ENCODE data around the gene DGAT2. TPM values are rescaled to one million over a fixed set of nuclear protein-coding genes. Genes with fewer than 3 reads are reported as not detected.

The DGAT2 gene
- total RNA-seq, 1 donor from 2014 or later: 2.6 TPM

GRCh38 chr11:75771646-75772410, 3.2 kb downstream of the DGAT2 start:
- no peaks in the 10 kb centered on the region for H3K27me3 ChIP-seq (ENCODE audit: control insufficient read depth, insufficient read depth, low read length)
- no peaks in the 10 kb centered on the region for H3K36me3 ChIP-seq (ENCODE audit: control insufficient read depth, insufficient read depth, low read length)
- no peak overlapping the region for H3K4me3 ChIP-seq (ENCODE audit: low read depth, low read length)
- TF ChIP-seq CTCF (IDR thresholded peaks at IDR 0.05; ENCODE audit: insufficient read depth, low read length, severe bottlenecking): no peak
- DNase-seq (ENCODE audit: low read depth) (peak; percentile 93), FAIRE-seq (no peak)

DNA sequence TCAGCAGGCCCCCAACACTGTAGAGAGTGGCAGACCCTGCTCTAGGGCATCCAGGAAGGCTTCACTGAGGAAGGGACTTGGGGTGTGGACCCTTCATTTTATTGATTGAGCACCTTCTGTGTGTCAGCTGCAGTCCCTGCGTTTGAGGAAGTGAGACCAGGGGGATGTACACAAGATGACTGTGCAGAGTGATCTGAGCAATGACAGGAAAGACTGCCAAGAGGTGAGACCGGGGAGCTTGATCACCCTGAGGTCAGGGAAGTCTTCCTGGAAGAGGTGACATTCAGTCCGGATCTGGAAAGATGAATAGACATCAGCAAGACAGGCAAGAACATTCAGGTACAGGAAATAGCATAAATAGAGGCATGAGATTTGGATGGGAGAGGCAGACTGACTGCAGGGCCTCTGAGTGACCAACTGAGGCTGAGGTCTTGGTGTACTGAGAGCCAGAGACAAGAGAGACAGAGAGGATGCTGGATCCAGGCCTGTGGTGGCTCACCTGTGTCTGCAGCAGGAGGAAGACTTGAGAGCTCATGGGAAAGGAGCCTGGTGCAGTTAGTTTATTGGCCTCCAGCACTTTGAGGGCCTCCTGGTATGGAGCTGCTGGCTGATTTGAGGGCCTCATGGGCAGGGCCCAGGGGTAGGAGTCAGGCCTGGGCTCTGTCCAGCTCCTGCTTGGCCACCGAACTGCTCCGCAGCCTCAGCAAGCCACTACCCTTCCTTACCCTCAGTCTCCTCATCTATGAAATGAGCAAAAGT, 5.2 kb downstream of the DGAT2 start:
- no peak for TF ChIP-seq CTCF (IDR thresholded peaks at IDR 0.05; ENCODE audit: insufficient read depth, low read length, severe bottlenecking)
- no peaks in the 10 kb centered on the region for H3K27me3 ChIP-seq (ENCODE audit: control insufficient read depth, insufficient read depth, low read length)
- no peaks in the 10 kb centered on the region for H3K36me3 ChIP-seq (ENCODE audit: control insufficient read depth, insufficient read depth, low read length)
- FAIRE-seq: no peak
- DNase-seq (ENCODE audit: low read depth): peak; percentile 20
- no peak overlapping the region for H3K4me3 ChIP-seq (ENCODE audit: low read depth, low read length)

GRCh38 chr11:75775056-75775455, 6.5 kb downstream of the DGAT2 start:
- FAIRE-seq: no peak
- TF ChIP-seq CTCF (IDR thresholded peaks at IDR 0.05; ENCODE audit: insufficient read depth, low read length, severe bottlenecking): no peak
- Histone ChIP-seq H3K36me3 (ENCODE audit: control insufficient read depth, insufficient read depth, low read length) (no peaks in the 10 kb centered on the region), H3K27me3 (ENCODE audit: control insufficient read depth, insufficient read depth, low read length) (no peaks in the 10 kb centered on the region), H3K4me3 (ENCODE audit: low read depth, low read length) (no peak overlapping the region)
- no peak for DNase-seq (ENCODE audit: low read depth)

GRCh38 chr11:75776546-75776945, 8.0 kb downstream of the DGAT2 start:
- FAIRE-seq (no peak), DNase-seq (ENCODE audit: low read depth) (no peak)
- TF ChIP-seq CTCF (IDR thresholded peaks at IDR 0.05; ENCODE audit: insufficient read depth, low read length, severe bottlenecking): no peak
- Histone ChIP-seq H3K4me3 (ENCODE audit: low read depth, low read length) (no peak overlapping the region), H3K36me3 (ENCODE audit: control insufficient read depth, insufficient read depth, low read length) (no peaks in the 10 kb centered on the region), H3K27me3 (ENCODE audit: control insufficient read depth, insufficient read depth, low read length) (no peaks in the 10 kb centered on the region)

DNA sequence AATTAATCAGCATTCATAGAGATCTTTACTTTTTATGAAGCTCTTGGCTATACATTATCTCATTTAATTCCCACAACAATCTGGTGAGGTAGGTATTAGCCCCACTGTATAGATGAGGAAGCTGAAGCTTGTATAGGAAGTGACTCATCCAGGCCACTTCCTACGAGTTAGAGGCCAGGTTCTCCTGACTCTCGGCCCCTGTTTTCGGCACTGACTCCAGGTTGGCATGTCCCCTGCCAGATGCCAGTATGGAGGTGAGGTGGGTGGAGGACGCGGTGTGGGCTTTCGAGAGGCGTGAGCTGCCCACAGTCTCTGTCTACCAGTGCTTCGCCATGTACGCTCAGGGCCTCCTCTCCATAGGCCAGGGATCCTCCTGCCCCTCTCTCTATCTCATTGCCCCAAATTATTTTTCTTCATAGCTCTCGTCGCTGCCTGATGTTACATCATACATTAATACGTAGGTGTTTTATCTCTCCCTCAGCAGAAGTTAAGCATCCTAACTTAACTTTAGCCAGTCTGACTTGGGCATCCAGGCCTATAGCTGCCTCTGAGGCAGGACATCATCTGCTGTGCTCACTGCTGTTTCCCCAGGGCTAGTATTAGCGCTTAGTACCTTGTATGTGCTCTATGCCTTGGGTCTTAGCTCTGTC, 9.0 kb downstream of the DGAT2 start:
- Histone ChIP-seq H3K36me3 (ENCODE audit: control insufficient read depth, insufficient read depth, low read length) (no peaks in the 10 kb centered on the region), H3K27me3 (ENCODE audit: control insufficient read depth, insufficient read depth, low read length) (no peaks in the 10 kb centered on the region), H3K4me3 (ENCODE audit: low read depth, low read length) (no peak overlapping the region)
- FAIRE-seq: no peak
- no peak for TF ChIP-seq CTCF (IDR thresholded peaks at IDR 0.05; ENCODE audit: insufficient read depth, low read length, severe bottlenecking)
- DNase-seq (ENCODE audit: low read depth): peak; percentile 47
